Cortex of kidney (tissue), 1 donor: ENCODE measurements around the gene CTBP2.

ENCODE experiments used
- DNase-seq: peaks from one replicate; lab custom pipeline; 2025; lab: John Stamatoyannopoulos, UW

CTBP2 gene

DNA sequence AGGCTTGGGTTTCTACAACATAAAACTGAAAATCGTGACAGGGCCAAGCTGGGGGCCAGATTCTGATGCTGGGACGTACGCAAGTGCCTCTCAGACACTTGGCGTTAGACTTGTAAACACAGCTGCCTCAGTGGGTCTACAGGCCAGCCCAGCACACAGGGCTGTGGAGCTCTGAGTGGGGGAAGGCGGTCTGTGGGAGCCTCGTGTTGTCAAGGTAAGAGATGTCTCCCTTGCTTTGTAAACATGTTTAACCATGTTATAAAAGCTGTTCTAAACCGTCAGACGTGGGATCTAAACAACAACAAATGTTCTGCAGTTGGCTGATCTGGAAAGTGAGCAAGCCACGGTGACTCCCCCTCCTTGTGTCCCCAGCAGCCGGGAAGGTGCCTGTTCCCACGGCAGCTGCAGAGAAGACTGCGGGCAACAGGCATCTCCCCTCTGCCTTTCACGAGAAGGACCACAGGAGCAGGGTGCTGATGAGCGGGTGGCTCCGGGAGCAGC is 150.7 kb downstream of the CTBP2 start:
- no peak for DNase-seq

DNA sequence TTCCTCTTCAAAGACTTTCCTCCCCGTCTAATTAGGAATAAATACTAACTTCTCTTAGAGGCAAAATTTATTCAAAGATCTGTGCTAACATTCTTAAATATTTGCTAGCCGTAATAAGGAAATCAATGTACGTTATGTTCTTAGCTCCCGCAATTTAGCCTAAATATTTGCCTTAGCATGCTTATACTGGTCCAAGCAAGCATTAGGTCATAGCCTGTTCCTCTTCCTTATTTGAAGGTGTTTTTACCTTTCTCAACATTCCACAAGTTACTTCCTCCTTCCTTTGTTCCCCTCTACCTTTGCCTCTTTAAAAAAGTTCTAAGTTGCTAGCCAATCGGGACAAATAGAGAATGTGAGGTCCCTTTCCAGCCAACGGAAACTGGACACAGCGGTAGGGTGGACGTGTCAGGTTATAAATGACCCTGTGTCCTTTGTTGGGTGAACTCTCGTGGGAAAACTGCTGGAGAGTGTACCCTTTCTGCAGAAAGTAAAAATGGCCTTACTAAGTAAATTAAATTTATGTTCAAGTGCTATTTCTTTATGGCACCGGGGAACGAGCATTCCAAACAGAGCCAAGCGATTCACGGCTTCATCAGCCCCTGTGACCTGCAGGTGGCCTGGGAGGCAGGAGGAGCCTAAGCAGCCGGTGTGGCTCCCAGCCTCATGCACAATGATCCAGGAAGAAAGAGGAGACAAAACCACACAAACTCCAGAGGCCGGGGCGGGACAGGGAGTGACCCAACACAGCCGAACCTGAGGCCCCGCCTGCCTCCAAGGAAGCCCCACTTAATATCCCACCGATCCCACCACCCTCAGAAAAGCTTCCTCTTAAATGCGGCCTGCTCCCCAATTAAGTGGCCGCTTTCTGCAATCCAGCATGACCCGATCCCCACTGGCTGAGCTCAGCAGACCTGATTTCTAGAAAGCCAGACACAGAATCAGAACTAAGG is 151.4 kb downstream of the CTBP2 start:
- no peak for DNase-seq

GRCh38 chr10:125007436-125007835 is 152.9 kb downstream of the CTBP2 start:
- DNase-seq: no peak

DNA sequence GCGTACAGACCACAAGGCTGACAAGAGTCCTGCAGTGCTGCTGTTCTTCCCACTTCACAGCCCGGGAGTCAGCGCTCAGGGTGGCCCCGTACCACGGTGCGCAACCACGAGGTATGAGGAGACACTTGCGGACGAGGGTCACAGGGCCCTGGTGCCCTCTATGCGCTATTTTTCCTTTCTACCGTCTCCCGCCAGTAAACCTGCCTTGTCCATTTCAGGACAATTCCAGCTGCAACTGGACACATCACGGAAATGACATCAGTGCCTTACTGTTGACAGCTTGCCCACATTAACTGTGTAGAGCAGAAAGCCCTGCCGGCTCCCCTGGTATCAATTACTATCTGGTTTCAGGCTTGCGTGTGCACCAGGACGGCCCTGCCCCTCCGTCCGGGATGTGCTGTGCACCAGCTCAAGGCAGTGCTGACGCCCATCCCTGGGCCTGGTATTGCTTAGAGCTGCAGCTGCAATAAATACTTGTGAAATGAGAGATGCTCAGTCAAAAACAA is 153.4 kb downstream of the CTBP2 start:
- DNase-seq: no peak

DNA sequence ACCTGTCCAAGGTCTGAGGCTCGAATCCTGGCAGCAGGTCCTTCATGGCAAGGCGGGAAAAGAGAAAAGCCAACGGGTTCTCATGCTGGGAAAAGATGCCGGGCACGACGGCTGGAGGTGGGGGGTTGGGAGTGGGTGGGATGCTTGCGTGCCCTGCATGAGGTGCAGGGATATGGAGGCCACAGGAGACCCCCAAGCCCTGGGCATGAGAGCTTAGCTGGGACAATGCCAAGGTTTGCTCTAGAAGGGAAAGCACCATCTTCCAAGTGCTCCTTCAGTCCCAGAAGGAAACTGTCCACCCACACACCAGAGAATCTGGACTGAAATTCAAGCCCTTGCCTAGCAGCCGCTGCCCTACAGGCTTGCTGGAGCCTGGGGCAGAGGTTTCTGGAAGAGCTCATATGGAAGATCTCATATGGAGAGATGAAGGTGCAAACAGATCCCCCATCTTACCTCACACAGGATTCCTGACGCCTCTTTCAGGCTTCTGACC is 154.1 kb downstream of the CTBP2 start:
- DNase-seq: no peak

DNA sequence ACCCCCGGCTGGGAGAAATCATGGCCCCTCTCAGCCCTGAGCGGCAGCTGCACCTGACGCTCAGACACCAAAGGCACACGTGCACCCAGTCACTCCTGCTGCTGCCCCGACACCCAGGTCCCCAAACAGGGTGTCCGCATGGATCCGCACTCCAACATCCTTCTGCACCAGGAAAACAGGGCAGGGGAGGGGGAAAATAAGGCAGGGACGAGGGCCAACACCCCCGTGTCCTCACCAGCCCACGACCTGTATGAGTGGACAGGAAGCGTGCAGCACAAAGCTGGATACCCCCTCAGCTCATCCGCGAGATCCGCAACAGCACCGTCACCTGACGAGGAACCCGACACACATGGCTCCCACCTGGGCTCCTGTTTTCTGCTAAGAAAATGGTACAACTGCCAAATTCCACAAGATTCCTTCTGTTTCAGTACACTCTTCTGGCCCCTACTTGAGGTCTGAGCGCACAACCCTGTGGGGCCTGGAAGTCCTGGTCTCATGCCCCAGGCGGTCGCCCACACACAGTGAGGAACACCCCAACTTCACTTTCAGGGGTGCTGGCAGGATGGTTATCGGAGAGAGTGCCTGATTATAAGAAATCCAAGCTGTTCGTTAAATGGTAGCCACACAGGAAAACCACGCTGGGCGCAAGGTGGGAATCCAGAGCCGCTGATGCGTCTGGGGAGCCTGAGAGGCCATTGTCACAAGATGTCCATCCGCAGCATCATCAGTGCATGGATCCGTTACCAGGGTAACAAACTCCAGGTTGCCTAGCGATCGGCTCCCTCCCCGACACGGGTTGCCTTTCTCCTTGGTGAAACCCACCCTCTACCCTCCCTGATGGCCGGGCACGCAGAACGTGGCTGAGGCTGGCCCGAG is 154.8 kb downstream of the CTBP2 start:
- no peak for DNase-seq

- no peak for DNase-seq
Measured at GRCh38 chr10:125004571-125005311, 155.6 kb downstream of the CTBP2 start.

DNA sequence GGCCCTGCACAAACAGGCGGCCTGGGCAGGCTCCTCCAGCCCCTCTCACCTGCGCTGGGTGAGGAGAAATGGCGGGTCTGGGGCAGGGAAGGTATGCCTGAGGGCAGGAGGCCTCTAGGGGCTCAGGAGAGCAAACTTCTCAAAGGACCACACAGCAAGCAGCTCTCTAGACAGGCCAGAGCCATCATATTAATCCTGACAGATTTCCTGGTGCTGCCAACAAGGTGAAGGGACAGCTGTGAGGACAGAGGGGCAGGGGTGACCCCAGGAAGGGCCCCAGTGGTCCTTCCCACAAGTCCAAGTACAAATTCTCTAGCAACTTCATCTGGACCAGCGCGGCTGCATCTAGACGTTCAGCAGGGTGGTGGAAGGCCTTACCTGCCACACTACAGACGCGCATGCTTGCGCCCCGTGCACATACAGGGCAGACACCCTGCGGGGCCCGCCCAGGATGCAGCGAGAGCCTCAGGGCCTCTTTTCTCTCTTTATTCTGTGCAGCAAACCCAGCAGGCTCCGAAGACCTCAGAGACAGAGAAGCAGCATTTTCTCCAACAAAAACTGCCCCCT is 156.4 kb downstream of the CTBP2 start:
- no peak for DNase-seq

- no peak for DNase-seq
Measured at GRCh38 chr10:125003146-125003900, 157.0 kb downstream of the CTBP2 start.

GRCh38 chr10:125002423-125003145 is 157.8 kb downstream of the CTBP2 start:
- DNase-seq: no peak

- DNase-seq: no peak
Measured at GRCh38 chr10:125002047-125002422, 158.3 kb downstream of the CTBP2 start.

DNA sequence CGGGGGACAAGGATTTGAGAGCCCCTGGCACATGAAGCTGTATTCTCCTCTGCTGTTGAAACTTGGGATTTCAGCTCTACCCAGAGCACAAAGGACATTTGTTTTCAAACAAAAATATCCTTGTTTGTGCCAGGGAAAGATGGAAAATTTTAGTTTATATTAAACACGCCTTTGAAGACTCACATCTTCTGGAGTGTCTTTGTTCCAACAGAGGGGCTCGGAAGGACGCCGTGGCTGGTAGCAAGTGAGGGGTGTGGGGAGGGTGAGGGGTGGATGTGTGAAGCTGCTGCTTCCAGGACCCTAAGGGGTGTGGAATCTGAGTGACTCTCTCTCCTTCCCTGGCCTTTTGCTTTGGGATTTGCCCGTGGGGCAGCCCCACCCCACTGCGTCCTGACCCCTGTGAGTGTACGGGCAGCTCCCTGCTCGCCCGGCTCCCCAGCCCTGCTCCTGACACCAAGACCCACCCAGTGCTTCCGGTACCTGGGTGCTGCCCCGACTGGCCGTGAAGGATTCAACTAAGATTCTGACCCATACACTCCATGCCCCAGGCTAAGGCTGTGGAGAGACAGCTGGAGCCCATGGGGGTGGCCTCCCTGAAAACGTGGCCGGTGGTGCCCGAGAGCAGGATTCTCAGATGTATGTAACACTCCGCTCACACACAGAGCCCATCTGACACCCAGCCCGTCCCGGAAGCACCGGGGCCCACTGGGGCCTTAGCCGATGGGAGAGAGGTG is 158.9 kb downstream of the CTBP2 start:
- no peak for DNase-seq

GRCh38 chr10:125000366-125001312 is 159.7 kb downstream of the CTBP2 start:
- no peak for DNase-seq

- DNase-seq: no peak
Measured at GRCh38 chr10:124999433-125000365, 160.7 kb downstream of the CTBP2 start.

DNA sequence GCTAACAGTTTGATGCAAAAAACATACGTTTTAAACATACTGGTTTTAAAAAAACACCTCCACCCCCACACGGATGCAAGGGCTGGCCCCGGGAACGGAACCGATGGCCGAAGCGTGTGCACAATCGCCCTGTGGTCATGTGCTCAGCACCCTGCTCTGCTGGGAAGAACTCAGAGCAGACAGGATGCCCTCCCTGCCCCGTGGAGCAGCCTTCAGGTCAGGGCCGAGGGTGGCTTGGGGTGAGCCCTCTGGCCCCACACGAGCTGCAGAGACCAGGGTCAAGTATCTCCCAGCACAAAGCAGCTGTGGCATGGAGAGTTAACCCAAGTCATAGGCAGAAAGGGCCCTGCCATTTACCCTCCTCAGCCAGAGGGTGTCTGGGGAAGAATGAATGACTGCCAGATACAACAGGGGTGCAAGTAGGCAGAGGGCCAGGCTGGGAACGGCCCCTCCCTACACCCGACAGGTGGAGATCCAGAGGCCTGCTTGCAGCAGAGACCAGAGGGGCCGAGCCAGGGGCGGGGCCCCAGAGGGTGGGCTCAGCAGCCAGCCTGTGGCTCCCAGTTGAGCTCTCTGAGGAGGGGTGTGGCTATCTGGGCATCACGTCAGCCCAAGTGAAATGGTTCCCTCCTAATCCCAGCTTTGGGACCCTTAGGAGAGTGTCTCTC is 161.6 kb downstream of the CTBP2 start:
- DNase-seq: no peak
